Amygdala (tissue), 56 donors: Measurements from ENCODE around the gene PTGER1.
"Not testable (repeated sequence)": the region's sequence is repeated elsewhere in the genome, so short reads cannot be mapped to it uniquely, and the experiment has no call there.

Experiments used
- DNase-seq, 56 donors: peaks; one replicate each; lab custom pipeline; 2025; lab: John Stamatoyannopoulos, UW

The PTGER1 gene

GRCh38 chr19:14476673-14477401 is 1.7 kb upstream of the PTGER1 start:
- DNase-seq, result no peak

- no peak for DNase-seq
Measured at GRCh38 chr19:14476327-14476672, 1.1 kb upstream of the PTGER1 start.

- no peak for DNase-seq
Measured at GRCh38 chr19:14474827-14475226, 327 bp downstream of the PTGER1 start.

GRCh38 chr19:14473978-14474578 is 1.1 kb downstream of the PTGER1 start:
- DNase-seq, result peak in 8 of 56 donors; percentile 15 to 52 (median 30)

GRCh38 chr19:14473073-14473977 is 1.8 kb downstream of the PTGER1 start:
- peak in 4 of 56 donors; percentile 20 to 49 (median 30) for DNase-seq

GRCh38 chr19:14472202-14472938 is 2.8 kb downstream of the PTGER1 start:
- DNase-seq, result peak in 38 of 56 donors; percentile 8 to 72 (median 36)

GRCh38 chr19:14471436-14472187 is 3.5 kb downstream of the PTGER1 start:
- no peak for DNase-seq

- no peak for DNase-seq
Measured at GRCh38 chr19:14470031-14470876, 4.9 kb downstream of the PTGER1 start.

GRCh38 chr19:14467816-14468215 is 7.3 kb downstream of the PTGER1 start:
- DNase-seq, result no peak

GRCh38 chr19:14467391-14467790 is 7.8 kb downstream of the PTGER1 start:
- no peak for DNase-seq

GRCh38 chr19:14463747-14464146 is 11.4 kb downstream of the PTGER1 start:
- DNase-seq, result no peak

- DNase-seq, result not testable (repeated sequence)
Measured at GRCh38 chr19:14462401-14462800, 12.8 kb downstream of the PTGER1 start.

GRCh38 chr19:14460935-14461334 is 14.2 kb downstream of the PTGER1 start:
- no peak for DNase-seq

GRCh38 chr19:14459703-14460102 is 15.5 kb downstream of the PTGER1 start:
- no peak for DNase-seq

GRCh38 chr19:14452303-14452702 is 22.9 kb downstream of the PTGER1 start:
- not testable (repeated sequence) for DNase-seq

- no peak for DNase-seq
Measured at GRCh38 chr19:14450876-14451275, 24.3 kb downstream of the PTGER1 start.

- DNase-seq, result peak in 2 of 56 donors; percentile 19 to 57
Measured at GRCh38 chr19:14450168-14450874, 24.8 kb downstream of the PTGER1 start.

- DNase-seq, result no peak
Measured at GRCh38 chr19:14449321-14449720, 25.8 kb downstream of the PTGER1 start.
